Measurements from ENCODE around the gene IFT43. TPM values are rescaled to one million over a fixed set of nuclear protein-coding genes. Genes with fewer than 3 reads are reported as not detected.
A peak's percentile ranks its signal among the peaks of the same experiment; 100 is the strongest.

IFT43 gene
- total RNA-seq, 1 donor from 2014 or later = 36.8 TPM

DNA sequence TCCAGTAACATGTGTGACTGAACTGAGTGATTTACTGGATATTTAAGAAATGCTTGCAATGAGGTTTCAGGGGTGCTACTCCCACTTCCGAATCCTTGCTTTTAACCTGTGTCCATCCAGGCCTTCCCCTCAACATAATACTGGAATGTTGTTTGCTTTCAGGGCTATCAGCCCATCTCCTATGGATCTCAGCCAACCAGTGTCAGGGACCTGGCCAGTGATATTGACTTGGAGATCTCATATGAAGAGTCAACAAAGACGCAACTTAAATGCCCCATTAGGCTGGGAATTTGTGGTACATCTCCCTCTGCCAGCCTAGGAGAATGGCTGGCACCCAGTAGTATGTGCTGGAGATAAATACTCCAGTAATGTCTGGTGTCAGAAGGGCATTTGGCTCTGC, 889 bp upstream of the IFT43 start:
- no peak overlapping the region for H3K4me3 ChIP-seq
- Mint-ChIP-seq H3K27me3 (ENCODE audit: insufficient read depth, low read depth) (peaks cover 9% of the 10 kb centered on the region), H3K27ac (no peak overlapping the region), H3K4me3 (peak overlapping the region; percentile 96), H3K9me3 (no peaks in the 10 kb centered on the region), H3K4me1 (peaks cover 42% of the 10 kb centered on the region), H3K36me3 (no peaks in the 10 kb centered on the region)
- DNase-seq (ENCODE audit: low spot score) = no peak
- H3K9me3 ChIP-seq (ENCODE audit: low read depth) = no peaks in the 10 kb centered on the region
- no peak overlapping the region for H3K9ac ChIP-seq
- H3F3A ChIP-seq (ENCODE audit: low read depth) = peaks cover 23% of the 10 kb centered on the region
- H3K4me2 ChIP-seq = no peak overlapping the region
- peaks cover 9% of the 10 kb centered on the region for H4K20me1 ChIP-seq (ENCODE audit: low read depth)
- no peak overlapping the region for H3K27ac ChIP-seq
- peaks cover 52% of the 10 kb centered on the region for H3K27me3 ChIP-seq
- H3K4me1 ChIP-seq = peaks cover 11% of the 10 kb centered on the region
- no peak for TF ChIP-seq EZH2 (IDR thresholded peaks at IDR 0.05)
- TF ChIP-seq, protein P1, sequence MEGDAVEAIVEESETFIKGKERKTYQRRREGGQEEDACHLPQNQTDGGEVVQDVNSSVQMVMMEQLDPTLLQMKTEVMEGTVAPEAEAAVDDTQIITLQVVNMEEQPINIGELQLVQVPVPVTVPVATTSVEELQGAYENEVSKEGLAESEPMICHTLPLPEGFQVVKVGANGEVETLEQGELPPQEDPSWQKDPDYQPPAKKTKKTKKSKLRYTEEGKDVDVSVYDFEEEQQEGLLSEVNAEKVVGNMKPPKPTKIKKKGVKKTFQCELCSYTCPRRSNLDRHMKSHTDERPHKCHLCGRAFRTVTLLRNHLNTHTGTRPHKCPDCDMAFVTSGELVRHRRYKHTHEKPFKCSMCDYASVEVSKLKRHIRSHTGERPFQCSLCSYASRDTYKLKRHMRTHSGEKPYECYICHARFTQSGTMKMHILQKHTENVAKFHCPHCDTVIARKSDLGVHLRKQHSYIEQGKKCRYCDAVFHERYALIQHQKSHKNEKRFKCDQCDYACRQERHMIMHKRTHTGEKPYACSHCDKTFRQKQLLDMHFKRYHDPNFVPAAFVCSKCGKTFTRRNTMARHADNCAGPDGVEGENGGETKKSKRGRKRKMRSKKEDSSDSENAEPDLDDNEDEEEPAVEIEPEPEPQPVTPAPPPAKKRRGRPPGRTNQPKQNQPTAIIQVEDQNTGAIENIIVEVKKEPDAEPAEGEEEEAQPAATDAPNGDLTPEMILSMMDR (IDR thresholded peaks at IDR 0.05) = no peak
- TF ChIP-seq EZH2phosphoT487 (IDR thresholded peaks at IDR 0.05) = no peak
- peaks cover 16% of the 10 kb centered on the region for H3K79me2 ChIP-seq (ENCODE audit: low read depth)
- H2AFZ ChIP-seq (replicated peaks) = no peak overlapping the region
- no peaks in the 10 kb centered on the region for H3K36me3 ChIP-seq

DNA sequence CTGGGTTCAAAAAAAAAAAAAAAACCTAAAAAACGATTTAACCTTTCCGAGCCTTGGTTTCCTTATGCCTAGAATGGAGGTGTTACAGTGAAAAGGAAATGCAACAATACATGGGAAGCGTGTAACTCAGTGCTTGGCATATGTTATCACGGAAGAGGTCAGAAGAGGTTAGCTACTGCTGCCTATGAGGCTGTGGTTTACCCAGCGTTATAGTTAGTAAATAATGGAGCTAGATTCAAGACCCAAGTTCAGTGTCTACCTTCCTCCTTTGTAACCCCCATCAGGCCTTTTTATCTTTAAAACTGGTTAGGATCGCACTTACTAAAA, 839 bp downstream of the IFT43 start:
- Mint-ChIP-seq H3K27ac (no peak overlapping the region), H3K36me3 (no peaks in the 10 kb centered on the region), H3K4me3 (peak overlapping the region; percentile 96), H3K4me1 (peaks cover 24% of the 10 kb centered on the region), H3K9me3 (no peaks in the 10 kb centered on the region), H3K27me3 (ENCODE audit: insufficient read depth, low read depth) (peaks cover 4% of the 10 kb centered on the region)
- Histone ChIP-seq H3K27ac (no peak overlapping the region), H3K4me3 (peak overlapping the region; percentile 93), H4K20me1 (ENCODE audit: low read depth) (peaks cover 9% of the 10 kb centered on the region), H3K4me2 (peak overlapping the region; percentile 93), H3F3A (ENCODE audit: low read depth) (peaks cover 18% of the 10 kb centered on the region), H3K36me3 (no peaks in the 10 kb centered on the region), H3K9ac (peak overlapping the region; percentile 78), H2AFZ (replicated peaks) (no peak overlapping the region), H3K4me1 (peaks cover 8% of the 10 kb centered on the region), H3K79me2 (ENCODE audit: low read depth) (peaks cover 16% of the 10 kb centered on the region), H3K27me3 (peaks cover 39% of the 10 kb centered on the region), H3K9me3 (ENCODE audit: low read depth) (no peaks in the 10 kb centered on the region)
- TF ChIP-seq EZH2phosphoT487 (IDR thresholded peaks at IDR 0.05) (no peak), EZH2 (IDR thresholded peaks at IDR 0.05) (no peak)
- TF ChIP-seq, protein P1 (IDR thresholded peaks at IDR 0.05) = no peak
- no peak for DNase-seq (ENCODE audit: low spot score)

DNA sequence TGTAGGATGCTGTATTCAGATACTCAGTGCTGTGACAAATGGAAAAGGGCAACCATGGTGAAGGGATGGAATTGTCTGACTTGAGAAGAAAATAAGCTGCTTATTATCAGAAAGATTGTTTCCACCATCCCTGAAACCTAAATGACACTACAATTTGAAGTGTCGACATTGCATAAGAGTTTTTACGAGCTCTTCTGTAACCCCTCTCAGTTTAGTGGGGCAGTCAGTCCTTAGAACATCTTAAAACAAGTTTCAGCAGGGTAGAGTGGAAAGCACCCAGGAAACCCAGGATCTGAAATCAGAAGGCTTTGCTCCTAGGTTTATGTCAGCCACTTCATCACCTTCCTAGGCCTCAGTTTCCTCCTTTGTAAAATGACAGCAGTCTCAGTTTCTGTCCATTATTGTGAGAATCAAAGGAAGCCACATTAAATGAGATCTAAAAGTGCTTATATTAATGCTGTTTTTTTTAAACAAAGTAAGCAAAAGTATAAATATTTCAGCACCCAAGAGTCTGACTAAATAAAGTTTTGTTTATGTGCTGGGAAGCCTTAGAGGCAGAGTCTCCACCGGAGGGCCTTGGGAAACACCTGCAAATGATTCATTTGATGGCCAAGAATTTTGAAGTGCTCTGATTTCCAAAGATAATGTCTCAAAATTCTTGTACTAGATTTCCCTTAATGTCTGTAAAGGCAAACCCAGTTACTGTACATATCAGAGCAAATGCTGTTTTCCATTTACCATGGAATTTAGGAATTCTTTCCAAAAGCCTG, 1.8 kb downstream of the IFT43 start:
- Mint-ChIP-seq H3K36me3 (peaks cover 2% of the 10 kb centered on the region), H3K27me3 (ENCODE audit: insufficient read depth, low read depth) (no peaks in the 10 kb centered on the region), H3K9me3 (no peaks in the 10 kb centered on the region), H3K27ac (no peak overlapping the region), H3K4me3 (no peak overlapping the region), H3K4me1 (peaks cover 19% of the 10 kb centered on the region)
- H2AFZ ChIP-seq (replicated peaks) = no peak overlapping the region
- no peak overlapping the region for H3K4me2 ChIP-seq
- peaks cover 12% of the 10 kb centered on the region for H3F3A ChIP-seq (ENCODE audit: low read depth)
- peaks cover 9% of the 10 kb centered on the region for H4K20me1 ChIP-seq (ENCODE audit: low read depth)
- peaks cover 5% of the 10 kb centered on the region for H3K4me1 ChIP-seq
- no peaks in the 10 kb centered on the region for H3K9me3 ChIP-seq (ENCODE audit: low read depth)
- no peak overlapping the region for H3K9ac ChIP-seq
- no peaks in the 10 kb centered on the region for H3K36me3 ChIP-seq
- no peak overlapping the region for H3K27ac ChIP-seq
- TF ChIP-seq EZH2 (IDR thresholded peaks at IDR 0.05) (no peak), EZH2phosphoT487 (IDR thresholded peaks at IDR 0.05) (no peak)
- TF ChIP-seq, protein P1 (IDR thresholded peaks at IDR 0.05) = no peak
- no peak for DNase-seq (ENCODE audit: low spot score)
- peaks cover 16% of the 10 kb centered on the region for H3K79me2 ChIP-seq (ENCODE audit: low read depth)
- peaks cover 29% of the 10 kb centered on the region for H3K27me3 ChIP-seq
- no peak overlapping the region for H3K4me3 ChIP-seq

All from neural progenitor cell (in vitro differentiated cells).